Activated CD8-positive, alpha-beta memory T cell treated with anti-CD3 and anti-CD28 coated beads, Interleukin-2, amount 50 U/mL, for 48 hours (primary cell): ENCODE data around the gene CYP27A1.

Source experiments
- DNase-seq: peaks from one replicate; pipeline ENCODE4 v3.0.0-alpha.2; 2020

CYP27A1 gene

DNA sequence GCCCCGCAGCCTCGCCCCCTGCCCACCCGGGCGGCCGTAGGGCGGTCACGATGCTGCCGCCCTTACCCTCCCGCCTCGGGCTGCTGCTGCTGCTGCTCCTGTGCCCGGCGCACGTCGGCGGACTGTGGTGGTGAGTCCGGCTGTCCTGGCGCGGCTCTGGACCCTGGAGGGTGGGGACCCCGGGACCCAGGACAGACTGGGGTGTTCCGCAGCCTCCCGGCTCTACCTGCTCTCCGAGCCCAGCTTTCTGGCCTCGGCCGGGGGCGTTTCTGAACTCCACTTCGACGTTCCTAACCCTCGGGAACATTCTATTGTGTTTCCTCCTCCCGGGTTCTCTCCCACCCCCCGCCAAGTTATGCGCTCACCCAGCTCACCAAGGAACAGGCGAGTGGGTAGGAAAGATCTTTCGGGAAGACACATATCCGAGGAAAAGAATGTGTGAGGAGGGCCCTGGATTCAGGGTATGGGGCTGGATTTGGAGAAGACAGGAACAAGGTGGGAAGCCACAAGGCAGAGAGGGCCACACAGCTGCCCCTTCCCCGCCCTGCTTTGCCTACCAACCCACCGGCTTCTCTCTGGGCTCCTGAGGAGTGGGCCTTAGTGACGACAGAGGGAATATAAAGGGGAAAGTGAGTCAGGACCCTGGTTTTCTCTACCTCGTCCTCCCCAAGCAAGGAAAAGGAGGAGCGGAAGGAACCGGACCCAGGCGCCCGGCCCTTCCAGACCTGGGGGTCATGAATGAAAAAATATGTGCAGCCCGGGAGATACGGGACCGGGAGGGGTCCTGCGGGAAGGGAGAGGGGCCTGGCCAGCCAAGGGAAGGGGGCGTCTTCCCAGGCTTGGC, 78.3 kb downstream of the CYP27A1 start:
- peak; percentile 49 for DNase-seq

DNA sequence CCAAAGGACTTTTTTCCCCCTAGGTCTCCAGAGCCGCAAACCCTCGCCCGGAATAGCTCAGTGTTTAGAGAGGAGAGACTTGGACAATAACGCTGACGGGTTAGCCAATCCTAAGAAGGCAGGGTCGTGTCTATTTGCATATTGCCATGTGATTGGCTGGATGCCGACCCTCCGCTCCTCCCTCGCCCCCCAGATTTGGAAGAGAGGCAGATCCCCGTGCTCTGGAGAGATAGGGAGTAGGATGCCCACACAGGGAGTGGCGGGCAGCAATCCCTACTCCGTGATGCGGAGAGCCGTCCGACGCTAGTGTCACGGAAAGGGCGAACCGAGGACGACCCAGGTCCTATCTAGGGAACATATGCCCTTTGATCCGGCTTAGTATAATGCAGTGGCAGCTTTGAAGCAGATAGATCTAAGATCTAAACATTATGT, 79.0 kb downstream of the CYP27A1 start:
- peak; percentile 53 for DNase-seq

DNA sequence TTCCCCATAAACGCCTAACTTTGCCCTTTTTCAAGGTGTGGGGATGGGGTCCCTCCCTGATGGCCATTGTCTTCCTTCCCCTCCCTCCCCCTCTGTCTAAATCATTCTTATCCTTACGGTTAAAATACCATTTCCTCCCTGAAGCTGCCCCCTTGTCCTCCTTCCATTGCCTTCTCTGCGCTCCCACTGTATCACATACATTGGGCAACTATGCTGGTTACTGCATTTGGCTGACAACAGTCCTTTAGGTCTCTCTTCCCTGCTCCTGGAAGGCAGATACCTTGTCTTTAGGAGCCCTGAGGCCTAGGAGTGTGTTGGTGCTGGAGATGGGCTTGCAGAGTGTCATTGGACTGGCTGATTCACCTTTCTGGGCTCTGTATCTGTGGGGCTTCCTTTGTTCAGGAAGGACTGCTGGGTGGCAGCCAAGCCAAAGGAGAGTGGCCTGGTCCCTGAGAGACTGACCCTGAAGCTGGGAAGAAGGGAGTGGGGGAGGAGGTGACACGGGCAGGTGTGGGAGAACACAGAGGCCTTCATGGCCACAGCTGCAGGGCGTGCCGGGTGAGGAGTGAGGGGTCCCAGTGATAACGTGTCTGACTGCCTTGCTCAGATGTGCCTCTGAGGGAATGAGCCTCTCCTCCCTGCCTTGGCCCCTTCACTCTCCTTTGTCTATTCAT, 79.8 kb downstream of the CYP27A1 start:
- DNase-seq, result peak; percentile 41

DNA sequence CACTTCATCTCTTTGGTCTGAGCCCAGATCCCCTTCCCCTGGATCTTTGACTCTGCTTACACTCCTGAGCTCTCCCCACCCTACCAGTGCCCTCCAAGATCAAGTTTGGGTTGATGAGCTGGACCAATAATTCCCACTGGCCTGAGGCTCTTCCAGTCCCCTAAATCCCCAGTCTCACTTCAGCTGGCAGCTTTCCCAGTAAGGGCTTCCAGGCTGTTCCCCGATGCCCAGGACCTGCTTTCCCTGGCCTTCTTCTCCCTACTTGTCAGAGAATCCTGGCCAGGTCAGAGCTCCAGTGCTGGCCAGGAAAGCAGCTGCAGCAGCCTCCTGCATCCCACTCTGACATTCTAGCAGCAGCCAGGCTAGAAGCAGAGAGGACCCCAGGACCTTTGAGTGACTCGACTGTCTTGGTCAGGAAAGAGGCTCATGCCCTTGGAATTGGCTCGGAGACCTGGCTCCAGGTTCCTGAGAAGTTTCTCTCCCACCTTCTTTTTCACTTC, 81.1 kb downstream of the CYP27A1 start:
- peak; percentile 23 for DNase-seq
